Testis (tissue), 3 donors: Measurements from ENCODE around the gene P3H1. TPM values are rescaled to one million over a fixed set of nuclear protein-coding genes. Genes with fewer than 3 reads are reported as not detected.
A peak's percentile ranks its signal among the peaks of the same experiment; 100 is the strongest.

Experiments
- DNase-seq: peaks from one replicate; pipeline ENCODE4 v3.0.0-alpha.2; 2019
- H3K27ac ChIP-seq, 2 donors: fragments of 200-600 bp; sonication (generic); one replicate each; pipeline ENCODE4 v1.5.1; 2019
- H3K27me3 ChIP-seq: fragments of 200-600 bp; sonication (generic); one replicate; pipeline ENCODE4 v1.5.1; 2019
- H3K36me3 ChIP-seq: fragments of 200-600 bp; sonication (generic); one replicate; pipeline ENCODE4 v1.5.1; 2017; ENCODE audit warnings: low read depth; ENCODE audit errors: missing control alignments
- H3K4me1 ChIP-seq: fragments of 200-600 bp; sonication (generic); one replicate; pipeline ENCODE4 v1.5.1; 2019
- H3K4me3 ChIP-seq, 2 donors: fragments of 200-600 bp; sonication (generic); one replicate each; pipeline ENCODE4 v1.5.1; 2017 to 2019
- H3K9me3 ChIP-seq: fragments of 200-600 bp; sonication (generic); one replicate; pipeline ENCODE4 v1.5.1; 2017
- CTCF ChIP-seq, 3 experiments: fragments of 450-650 bp in 2 of 3; fragments of 200-600 bp in 1 of 3; sonication (generic) in 1 of 3; IDR thresholded peaks; one replicate each; pipeline ENCODE4 v1.5.1; 2016 to 2019; ENCODE audit warnings: antibody characterized with exemption in 3 of 3, mild to moderate bottlenecking in 2 of 3, moderate library complexity in 1 of 3
- POLR2A ChIP-seq: fragments of 450-650 bp; IDR thresholded peaks from one replicate; pipeline ENCODE4 v1.6.1; 2017; ENCODE audit warnings: antibody characterized with exemption, mild to moderate bottlenecking, moderate library complexity
- WGBS, 2 donors: methylation state at CpG; one replicate each; pipeline ENCODE4 v1.1.5; 2018; 5-methylcytosine and 5-hydroxymethylcytosine counted together
- intact Hi-C: fragments of 100-400 bp; cut with DNase I; formaldehyde crosslinking; loops from one replicate; pipeline ENCODE4 v1.15.1; 2023; ENCODE audit warnings: low total_unique reads
- polyA plus RNA-seq: library from polyadenylated mRNA; stranded (reverse); fragments of 350-450 nt; fragmentation: Illumina TruSeq; extraction: RNeasy Lipid Tissue Mini Kit (QIAGEN cat#74804); gene quantifications from one replicate; pipeline ENCODE4 v1.2.3, GENCODE V29; 2014; ENCODE audit warnings: low read depth, low replicate concordance; ENCODE audit not compliant: insufficient read depth
- total RNA-seq, 2 donors: library from RNA; depleted of rRNA; stranded (reverse); fragments of >200 nt; gene quantifications; one replicate each; pipeline ENCODE4 v1.2.3, GENCODE V29; 2016

P3H1 gene
- total and polyA plus RNA-seq, 3 donors from 2014 or later, result 60.8 to 73.8 (median 66.1) TPM

GRCh38 chr1:42748021-42748420 is 18.8 kb downstream of the P3H1 start:
- Histone ChIP-seq H3K4me3 (no peak overlapping the region), H3K27ac (no peak overlapping the region), H3K9me3 (no peaks in the 10 kb centered on the region), H3K36me3 (no peaks in the 10 kb centered on the region), H3K4me1 (no peaks in the 10 kb centered on the region), H3K27me3 (no peaks in the 10 kb centered on the region)
- 80 to 88% methylated on average over 10 of the region's 10 CpGs for WGBS, 2 donors
- TF ChIP-seq POLR2A (no peak), CTCF (IDR thresholded peaks at IDR 0.05) (no peak)
- intact Hi-C loops, result no loop called here
- no peak for DNase-seq

GRCh38 chr1:42747125-42747524 is 19.7 kb downstream of the P3H1 start:
- Histone ChIP-seq H3K27me3 (no peaks in the 10 kb centered on the region), H3K4me1 (no peaks in the 10 kb centered on the region), H3K27ac (no peak overlapping the region), H3K36me3 (no peaks in the 10 kb centered on the region), H3K4me3 (no peak overlapping the region), H3K9me3 (no peaks in the 10 kb centered on the region)
- intact Hi-C loops, result no loop called here
- TF ChIP-seq CTCF (IDR thresholded peaks at IDR 0.05) (peak in 2 of 3 experiments; percentile 37 to 51), POLR2A (no peak)
- DNase-seq, result peak; percentile 53
- 60 to 75% methylated on average over 13 to 14 of the region's 14 CpGs for WGBS, 2 donors

GRCh38 chr1:42746436-42747105 is 20.3 kb downstream of the P3H1 start:
- no peak for DNase-seq
- Histone ChIP-seq H3K36me3 (no peaks in the 10 kb centered on the region), H3K27ac (no peak overlapping the region), H3K4me1 (no peaks in the 10 kb centered on the region), H3K9me3 (no peaks in the 10 kb centered on the region), H3K27me3 (no peaks in the 10 kb centered on the region), H3K4me3 (no peak overlapping the region)
- intact Hi-C loops, result no loop called here
- TF ChIP-seq CTCF (IDR thresholded peaks at IDR 0.05) (no peak), POLR2A (no peak)
- 93 to 96% methylated on average over 7 to 12 of the region's 12 CpGs for WGBS, 2 donors

GRCh38 chr1:42745851-42746250 is 21.0 kb downstream of the P3H1 start:
- Histone ChIP-seq H3K9me3 (no peaks in the 10 kb centered on the region), H3K4me3 (no peak overlapping the region), H3K36me3 (no peaks in the 10 kb centered on the region), H3K4me1 (no peaks in the 10 kb centered on the region), H3K27ac (no peak overlapping the region), H3K27me3 (no peaks in the 10 kb centered on the region)
- 81 to 83% methylated on average over 7 to 8 of the region's 8 CpGs for WGBS, 2 donors
- DNase-seq, result no peak
- TF ChIP-seq CTCF (IDR thresholded peaks at IDR 0.05) (no peak), POLR2A (no peak)
- intact Hi-C loops, result no loop called here

GRCh38 chr1:42744148-42744413 is 22.7 kb downstream of the P3H1 start:
- Histone ChIP-seq H3K9me3 (no peaks in the 10 kb centered on the region), H3K4me1 (no peaks in the 10 kb centered on the region), H3K4me3 (no peak overlapping the region), H3K27me3 (no peaks in the 10 kb centered on the region), H3K36me3 (no peaks in the 10 kb centered on the region), H3K27ac (no peak overlapping the region)
- intact Hi-C loops, result no loop called here
- DNase-seq, result no peak
- TF ChIP-seq CTCF (IDR thresholded peaks at IDR 0.05) (no peak), POLR2A (no peak)
- WGBS, 2 donors, result 95% methylated on average over 9 of the region's 9 CpGs
